Smooth muscle cell (in vitro differentiated cells): ENCODE results near the gene MOSMO. TPM values are rescaled to one million over a fixed set of nuclear protein-coding genes. Genes with fewer than 3 reads are reported as not detected.
"Not testable (repeated sequence)": the region's sequence is repeated elsewhere in the genome, so short reads cannot be mapped to it uniquely, and the experiment has no call there.

Source experiments
- DNase-seq: peaks from one replicate; lab custom pipeline; 2025; ENCODE audit not compliant: unreplicated experiment; lab: John Stamatoyannopoulos, UW
- H2AFZ ChIP-seq: fragments of 200-600 bp; sonication (generic); 2 replicates; pipeline ENCODE4 v1.6.0; 2016; ENCODE audit warnings: antibody characterized with exemption, low read depth, mild to moderate bottlenecking
- H3F3A ChIP-seq: fragments of 200-600 bp; sonication (generic); 2 replicates; pipeline ENCODE4 v1.6.0; 2017; ENCODE audit warnings: antibody characterized with exemption, low read depth
- H3K27ac ChIP-seq: fragments of 200-600 bp; sonication (generic); 2 replicates; pipeline ENCODE4 v1.5.1; 2016; ENCODE audit warnings: low read depth, mild to moderate bottlenecking
- H3K27me3 ChIP-seq: fragments of 200-600 bp; sonication (generic); 2 replicates; pipeline ENCODE4 v1.6.1; 2016; ENCODE audit warnings: low read depth, mild to moderate bottlenecking
- H3K36me3 ChIP-seq: fragments of 200-600 bp; sonication (generic); 2 replicates; pipeline ENCODE4 v1.5.1; 2016; ENCODE audit warnings: low read depth
- H3K4me1 ChIP-seq: fragments of 200-600 bp; sonication (generic); 2 replicates; pipeline ENCODE4 v1.5.1; 2016; ENCODE audit warnings: low read depth
- H3K4me2 ChIP-seq: fragments of 200-600 bp; sonication (generic); 2 replicates; pipeline ENCODE4 v1.6.0; 2016; ENCODE audit warnings: mild to moderate bottlenecking
- H3K4me3 ChIP-seq: fragments of 200-600 bp; sonication (generic); 2 replicates; pipeline ENCODE4 v1.5.1; 2016; ENCODE audit warnings: mild to moderate bottlenecking
- H3K79me2 ChIP-seq: fragments of 200-600 bp; sonication (generic); 2 replicates; pipeline ENCODE4 v1.6.0; 2016; ENCODE audit warnings: low read depth, mild to moderate bottlenecking
- H3K9ac ChIP-seq: fragments of 200-600 bp; sonication (generic); 2 replicates; pipeline ENCODE4 v1.6.0; 2016; ENCODE audit warnings: low read depth
- H3K9me3 ChIP-seq: fragments of 200-600 bp; sonication (generic); replicated peaks from 2 replicates; pipeline ENCODE4 v1.5.1; 2016; ENCODE audit warnings: low read depth
- H4K20me1 ChIP-seq: fragments of 200-600 bp; sonication (generic); 2 replicates; pipeline ENCODE4 v1.6.0; 2016; ENCODE audit warnings: low read depth
- WGBS: methylation state at CpG from one replicate; pipeline ENCODE4 v1.1.7; 2016; ENCODE audit warnings: low lambda C conversion rate; 5-methylcytosine and 5-hydroxymethylcytosine counted together
- polyA plus RNA-seq: library from polyadenylated mRNA; unstranded; fragments of >200 nt; fragmentation: Nextera tagmentation; extraction: Ambion mirVana; gene quantifications from 2 replicates; pipeline ENCODE4 v1.2.1, GENCODE V29; 2016
- total RNA-seq: library from RNA; depleted of rRNA; stranded (reverse); fragments of >200 nt; gene quantifications from 2 replicates; pipeline ENCODE4 v1.2.3, GENCODE V29; 2014
- TF ChIP-seq, protein P1 (sequence below): fragments of 200-600 bp; sonication (generic); IDR thresholded peaks from 2 replicates; pipeline ENCODE4 v1.5.1; 2017; ENCODE audit warnings: borderline replicate concordance, mild to moderate bottlenecking, antibody characterized with exemption; ENCODE audit not compliant: insufficient read depth, poor library complexity, severe bottlenecking

The MOSMO gene
- total and polyA plus RNA-seq, 2 experiments from 2014 or later: 2.8 to 18.6 TPM

DNA sequence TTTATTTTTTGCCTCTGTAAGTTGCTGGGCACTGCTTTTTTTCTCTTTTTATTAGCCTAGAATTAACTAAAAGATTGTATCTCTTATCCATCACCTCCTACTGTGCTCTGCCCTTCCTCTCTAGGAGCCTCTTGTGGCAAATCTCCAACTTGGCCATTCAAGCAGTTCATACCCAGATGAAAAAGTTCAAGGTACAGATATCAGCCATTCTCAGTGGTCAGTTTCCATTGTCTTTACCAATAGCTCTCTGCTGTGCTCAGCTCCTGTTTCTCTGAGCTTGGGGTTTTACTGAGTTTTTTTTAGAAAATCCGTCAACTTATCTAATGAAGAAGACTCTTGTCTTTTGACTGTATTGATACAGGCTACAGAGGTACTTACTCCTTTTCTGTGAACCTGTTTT is 15.6 kb downstream of the MOSMO start:
- 96% methylated on average over 1 of the region's 1 CpG for WGBS
- H3F3A ChIP-seq: no peaks in the 10 kb centered on the region
- H3K4me3 ChIP-seq: no peak overlapping the region
- no peaks in the 10 kb centered on the region for H3K36me3 ChIP-seq
- H3K27ac ChIP-seq: no peak overlapping the region
- peaks cover 97% of the 10 kb centered on the region for H4K20me1 ChIP-seq
- H3K27me3 ChIP-seq: no peaks in the 10 kb centered on the region
- no peak overlapping the region for H3K9ac ChIP-seq
- no peak for DNase-seq
- TF ChIP-seq, protein P1, sequence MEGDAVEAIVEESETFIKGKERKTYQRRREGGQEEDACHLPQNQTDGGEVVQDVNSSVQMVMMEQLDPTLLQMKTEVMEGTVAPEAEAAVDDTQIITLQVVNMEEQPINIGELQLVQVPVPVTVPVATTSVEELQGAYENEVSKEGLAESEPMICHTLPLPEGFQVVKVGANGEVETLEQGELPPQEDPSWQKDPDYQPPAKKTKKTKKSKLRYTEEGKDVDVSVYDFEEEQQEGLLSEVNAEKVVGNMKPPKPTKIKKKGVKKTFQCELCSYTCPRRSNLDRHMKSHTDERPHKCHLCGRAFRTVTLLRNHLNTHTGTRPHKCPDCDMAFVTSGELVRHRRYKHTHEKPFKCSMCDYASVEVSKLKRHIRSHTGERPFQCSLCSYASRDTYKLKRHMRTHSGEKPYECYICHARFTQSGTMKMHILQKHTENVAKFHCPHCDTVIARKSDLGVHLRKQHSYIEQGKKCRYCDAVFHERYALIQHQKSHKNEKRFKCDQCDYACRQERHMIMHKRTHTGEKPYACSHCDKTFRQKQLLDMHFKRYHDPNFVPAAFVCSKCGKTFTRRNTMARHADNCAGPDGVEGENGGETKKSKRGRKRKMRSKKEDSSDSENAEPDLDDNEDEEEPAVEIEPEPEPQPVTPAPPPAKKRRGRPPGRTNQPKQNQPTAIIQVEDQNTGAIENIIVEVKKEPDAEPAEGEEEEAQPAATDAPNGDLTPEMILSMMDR: no peak
- no peak overlapping the region for H3K4me2 ChIP-seq
- H2AFZ ChIP-seq: no peak overlapping the region
- H3K4me1 ChIP-seq: peaks cover 7% of the 10 kb centered on the region
- peaks cover 70% of the 10 kb centered on the region for H3K79me2 ChIP-seq
- H3K9me3 ChIP-seq: no peaks in the 10 kb centered on the region

DNA sequence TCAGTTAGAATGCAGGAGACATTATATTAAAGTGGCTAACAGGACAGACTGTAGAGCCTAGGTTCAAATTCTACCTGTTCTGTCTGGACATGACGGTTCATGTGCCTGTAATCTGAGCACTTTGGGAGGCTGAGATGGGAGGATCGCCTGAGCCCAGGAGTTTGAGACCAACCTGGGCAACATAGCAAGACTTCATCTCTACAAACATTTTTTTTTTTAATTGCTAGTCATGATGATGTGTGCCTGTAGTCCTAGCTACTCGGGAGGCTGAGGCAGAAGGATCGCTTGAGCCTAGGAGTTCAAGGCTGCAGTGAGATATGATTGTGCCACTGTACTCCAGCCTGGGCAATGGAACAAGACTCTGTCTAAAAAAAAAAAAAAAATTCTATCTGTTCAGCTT is 16.9 kb downstream of the MOSMO start:
- not testable (repeated sequence) for DNase-seq, H3K4me1 ChIP-seq, H3K36me3 ChIP-seq, H3K9me3 ChIP-seq, H3F3A ChIP-seq, H3K4me3 ChIP-seq, H2AFZ ChIP-seq, H3K27ac ChIP-seq, H3K9ac ChIP-seq, H3K4me2 ChIP-seq, H3K27me3 ChIP-seq
- WGBS: 93% methylated on average over 4 of the region's 4 CpGs
- Histone ChIP-seq H3K79me2 (peaks cover 67% of the 10 kb centered on the region), H4K20me1 (peaks cover 97% of the 10 kb centered on the region)

DNA sequence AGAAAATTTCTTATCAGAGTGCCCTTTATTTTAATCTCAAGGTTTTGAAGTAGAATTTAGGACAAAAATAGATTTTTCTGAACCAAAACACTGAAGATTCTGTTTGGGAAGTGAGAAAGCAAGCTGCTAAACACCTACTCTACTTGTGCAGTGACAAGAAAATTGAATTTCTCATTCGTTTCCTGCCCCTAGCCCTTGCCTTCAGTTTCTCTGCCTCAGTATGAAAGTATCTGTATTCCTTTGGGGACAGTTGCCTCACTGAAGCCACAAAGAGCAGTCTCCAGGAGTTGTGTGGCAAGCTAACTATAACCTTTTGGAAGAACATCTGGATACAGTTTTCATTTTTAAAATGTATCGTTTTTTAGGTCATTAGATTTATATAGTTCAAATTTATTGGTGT is 19.7 kb downstream of the MOSMO start:
- H3K27me3 ChIP-seq: no peaks in the 10 kb centered on the region
- H3K4me2 ChIP-seq: no peak overlapping the region
- H2AFZ ChIP-seq: no peak overlapping the region
- H3K4me1 ChIP-seq: peaks cover 7% of the 10 kb centered on the region
- H3K4me3 ChIP-seq: no peak overlapping the region
- no peak overlapping the region for H3K27ac ChIP-seq
- H3K36me3 ChIP-seq: no peaks in the 10 kb centered on the region
- H3K79me2 ChIP-seq: peaks cover 51% of the 10 kb centered on the region
- 86% methylated on average over 2 of the region's 2 CpGs for WGBS
- DNase-seq: no peak
- H3K9ac ChIP-seq: no peak overlapping the region
- TF ChIP-seq, protein P1: no peak
- no peaks in the 10 kb centered on the region for H3F3A ChIP-seq
- peaks cover 92% of the 10 kb centered on the region for H4K20me1 ChIP-seq
- H3K9me3 ChIP-seq: no peaks in the 10 kb centered on the region

DNA sequence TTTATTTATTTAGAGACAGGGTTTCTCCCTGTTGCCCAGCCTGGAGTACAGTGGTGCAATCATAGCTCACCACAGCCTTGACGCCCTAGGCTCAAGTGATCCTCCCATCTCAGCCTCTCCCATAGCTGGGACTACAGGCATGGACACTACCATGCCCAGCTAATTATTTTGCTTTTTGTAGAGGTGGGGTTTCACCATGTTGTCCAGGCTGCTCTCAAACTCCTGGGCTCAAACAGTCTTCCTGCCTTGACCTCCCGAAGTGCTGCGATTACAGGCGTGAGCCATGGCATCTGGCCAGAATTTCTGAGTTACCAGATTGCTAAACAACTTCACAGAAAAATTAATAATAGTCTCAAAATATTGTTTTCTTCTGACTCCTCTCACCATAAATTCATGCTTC is 21.7 kb downstream of the MOSMO start:
- Histone ChIP-seq H3K27ac (no peak overlapping the region), H3K79me2 (peaks cover 45% of the 10 kb centered on the region), H2AFZ (no peak overlapping the region), H3F3A (no peaks in the 10 kb centered on the region), H3K9me3 (no peaks in the 10 kb centered on the region), H3K9ac (no peak overlapping the region), H3K27me3 (no peaks in the 10 kb centered on the region), H3K36me3 (no peaks in the 10 kb centered on the region), H4K20me1 (peaks cover 85% of the 10 kb centered on the region), H3K4me2 (no peak overlapping the region), H3K4me1 (peaks cover 7% of the 10 kb centered on the region), H3K4me3 (no peak overlapping the region)
- DNase-seq: no peak
- WGBS: 97% methylated on average over 4 of the region's 4 CpGs
- TF ChIP-seq, protein P1: no peak
